Lower lobe of right lung (tissue), 2 donors: ENCODE data around the gene DUSP1. TPM values are rescaled to one million over a fixed set of nuclear protein-coding genes. Genes with fewer than 3 reads are reported as not detected.

ENCODE experiments used
- ATAC-seq, 2 donors: fragments of 200-7000 bp; cut with Tn5 transposase; one replicate each; pipeline ENCODE4 v1.9.1; 2020 to 2022; ENCODE audit warnings: mild to moderate bottlenecking in 2 of 2, moderate library complexity in 2 of 2
- DNase-seq: peaks from one replicate; pipeline ENCODE4 v3.0.0-alpha.2; 2020
- H3K27ac ChIP-seq: fragments of 200-600 bp; one replicate; pipeline ENCODE4 v1.8.0; 2022
- H3K27me3 ChIP-seq: fragments of 200-600 bp; one replicate; pipeline ENCODE4 v1.8.0; 2022; ENCODE audit warnings: low read depth
- H3K36me3 ChIP-seq: fragments of 200-600 bp; one replicate; pipeline ENCODE4 v1.8.0; 2022; ENCODE audit warnings: mild to moderate bottlenecking
- H3K4me1 ChIP-seq: fragments of 200-600 bp; one replicate; pipeline ENCODE4 v1.8.0; 2022
- H3K4me3 ChIP-seq: fragments of 200-600 bp; one replicate; pipeline ENCODE4 v1.8.0; 2022; ENCODE audit warnings: mild to moderate bottlenecking
- H3K9me3 ChIP-seq: fragments of 200-600 bp; one replicate; pipeline ENCODE4 v1.8.0; 2022
- intact Hi-C: fragments of 100-400 bp; cut with DNase I; formaldehyde crosslinking; loops from one replicate; pipeline ENCODE4 v1.11.0; 2022
- total RNA-seq: library from RNA; stranded (reverse); fragmentation: NEBNext Ultra II Directional; extraction: Animal tissue kit (Norgen Biotek cat#: 25700); gene quantifications from one replicate; pipeline ENCODE4 v1.2.1, GENCODE V29; 2021
- TF ChIP-seq, protein P1 (sequence below): fragments of 200-600 bp; IDR thresholded peaks from one replicate; pipeline ENCODE4 v1.8.0; 2022; ENCODE audit warnings: antibody characterized with exemption, mild to moderate bottlenecking
- donor health status: DM: no; HTN: yes; CAD: no; lungs with severe emphysema.

Gene DUSP1
- total RNA-seq, 1 donor from 2014 or later, result 367 TPM

DNA sequence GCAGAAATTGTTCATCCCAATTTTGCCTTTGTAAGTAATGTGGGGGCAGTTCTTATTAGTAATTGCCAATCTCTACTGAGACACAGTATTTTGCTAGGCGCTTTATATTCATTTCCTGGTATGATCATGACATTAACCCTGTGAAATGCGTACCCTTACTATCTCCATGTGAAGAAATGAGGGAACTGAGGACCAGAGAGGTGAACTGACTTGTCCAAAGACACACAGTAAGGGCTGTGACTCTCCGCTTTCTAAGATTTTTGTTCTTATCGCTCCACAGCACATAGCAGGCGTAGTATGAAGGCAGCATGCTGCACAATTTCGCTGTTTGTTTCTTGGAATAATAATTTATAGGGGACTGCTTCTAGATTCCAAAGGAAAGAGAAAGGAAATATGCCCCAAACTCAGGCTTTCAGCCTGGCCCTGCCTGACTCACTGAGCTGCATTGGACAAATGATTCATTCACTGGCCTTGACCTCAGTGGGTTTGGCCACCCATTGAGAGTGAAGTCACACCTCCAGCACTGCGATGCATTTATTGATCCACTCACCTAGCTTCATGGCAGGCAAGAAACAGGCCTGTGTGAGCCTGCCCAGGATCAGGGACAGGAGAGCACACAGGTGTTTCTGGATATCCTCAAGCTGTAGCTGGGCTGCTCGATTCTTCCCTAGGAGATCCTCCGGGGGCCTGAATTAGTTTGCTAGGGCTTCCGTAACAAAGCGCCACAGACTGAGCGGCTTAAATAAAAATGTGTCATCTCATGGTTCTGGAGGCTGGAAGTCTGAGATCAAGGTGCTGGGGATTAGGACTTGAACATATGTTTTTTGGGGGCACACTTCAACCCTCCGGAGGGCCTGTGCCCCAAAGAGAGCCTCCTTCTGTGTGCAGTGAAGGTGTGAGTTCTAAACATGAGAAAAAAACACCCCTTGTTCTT lies 7.2 kb upstream of the DUSP1 start:
- intact Hi-C loops, result no loop called here
- TF ChIP-seq, protein P1, sequence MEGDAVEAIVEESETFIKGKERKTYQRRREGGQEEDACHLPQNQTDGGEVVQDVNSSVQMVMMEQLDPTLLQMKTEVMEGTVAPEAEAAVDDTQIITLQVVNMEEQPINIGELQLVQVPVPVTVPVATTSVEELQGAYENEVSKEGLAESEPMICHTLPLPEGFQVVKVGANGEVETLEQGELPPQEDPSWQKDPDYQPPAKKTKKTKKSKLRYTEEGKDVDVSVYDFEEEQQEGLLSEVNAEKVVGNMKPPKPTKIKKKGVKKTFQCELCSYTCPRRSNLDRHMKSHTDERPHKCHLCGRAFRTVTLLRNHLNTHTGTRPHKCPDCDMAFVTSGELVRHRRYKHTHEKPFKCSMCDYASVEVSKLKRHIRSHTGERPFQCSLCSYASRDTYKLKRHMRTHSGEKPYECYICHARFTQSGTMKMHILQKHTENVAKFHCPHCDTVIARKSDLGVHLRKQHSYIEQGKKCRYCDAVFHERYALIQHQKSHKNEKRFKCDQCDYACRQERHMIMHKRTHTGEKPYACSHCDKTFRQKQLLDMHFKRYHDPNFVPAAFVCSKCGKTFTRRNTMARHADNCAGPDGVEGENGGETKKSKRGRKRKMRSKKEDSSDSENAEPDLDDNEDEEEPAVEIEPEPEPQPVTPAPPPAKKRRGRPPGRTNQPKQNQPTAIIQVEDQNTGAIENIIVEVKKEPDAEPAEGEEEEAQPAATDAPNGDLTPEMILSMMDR, result no peak
- H3K27ac ChIP-seq, result peak overlapping the region; percentile 100
- H3K36me3 ChIP-seq, result no peaks in the 10 kb centered on the region
- no peak overlapping the region for H3K4me3 ChIP-seq
- ATAC-seq (no peak), DNase-seq (no peak)
- H3K9me3 ChIP-seq, result no peaks in the 10 kb centered on the region
- no peaks in the 10 kb centered on the region for H3K27me3 ChIP-seq
- H3K4me1 ChIP-seq, result peaks cover 54% of the 10 kb centered on the region

DNA sequence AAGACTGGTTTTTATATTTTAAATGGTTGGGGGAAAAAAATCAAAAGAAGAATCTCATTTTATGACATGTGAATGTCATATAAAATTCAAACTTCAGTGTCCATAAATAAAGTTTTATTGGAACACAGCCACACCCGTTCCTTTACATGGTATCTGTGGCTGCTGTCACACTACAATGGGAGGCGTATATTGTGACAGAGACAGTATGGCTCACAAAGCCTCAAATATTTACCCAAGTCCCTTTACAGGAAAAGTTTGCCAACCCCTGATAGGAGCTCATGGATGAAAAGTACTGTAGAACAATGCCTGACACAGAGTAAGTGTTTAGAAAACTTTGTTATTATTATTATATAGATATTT lies 5.2 kb upstream of the DUSP1 start:
- Histone ChIP-seq H3K4me1 (peaks cover 72% of the 10 kb centered on the region), H3K27ac (peak overlapping the region; percentile 100), H3K36me3 (no peaks in the 10 kb centered on the region), H3K27me3 (no peaks in the 10 kb centered on the region), H3K4me3 (no peak overlapping the region), H3K9me3 (no peaks in the 10 kb centered on the region)
- TF ChIP-seq, protein P1, result no peak
- intact Hi-C loops, result no loop called here
- DNase-seq, result no peak
- ATAC-seq, result no peak

- H3K27me3 ChIP-seq, result no peaks in the 10 kb centered on the region
- H3K27ac ChIP-seq, result peak overlapping the region; percentile 100
- intact Hi-C loops, result no loop called here
- TF ChIP-seq, protein P1, result no peak
- no peaks in the 10 kb centered on the region for H3K9me3 ChIP-seq
- peaks cover 72% of the 10 kb centered on the region for H3K4me1 ChIP-seq
- no peak overlapping the region for H3K4me3 ChIP-seq
- H3K36me3 ChIP-seq, result no peaks in the 10 kb centered on the region
- ATAC-seq, result peak; percentile 26 to 56
- DNase-seq, result peak; percentile 93
Measured at GRCh38 chr5:172775326-172776234, 4.6 kb upstream of the DUSP1 start.

DNA sequence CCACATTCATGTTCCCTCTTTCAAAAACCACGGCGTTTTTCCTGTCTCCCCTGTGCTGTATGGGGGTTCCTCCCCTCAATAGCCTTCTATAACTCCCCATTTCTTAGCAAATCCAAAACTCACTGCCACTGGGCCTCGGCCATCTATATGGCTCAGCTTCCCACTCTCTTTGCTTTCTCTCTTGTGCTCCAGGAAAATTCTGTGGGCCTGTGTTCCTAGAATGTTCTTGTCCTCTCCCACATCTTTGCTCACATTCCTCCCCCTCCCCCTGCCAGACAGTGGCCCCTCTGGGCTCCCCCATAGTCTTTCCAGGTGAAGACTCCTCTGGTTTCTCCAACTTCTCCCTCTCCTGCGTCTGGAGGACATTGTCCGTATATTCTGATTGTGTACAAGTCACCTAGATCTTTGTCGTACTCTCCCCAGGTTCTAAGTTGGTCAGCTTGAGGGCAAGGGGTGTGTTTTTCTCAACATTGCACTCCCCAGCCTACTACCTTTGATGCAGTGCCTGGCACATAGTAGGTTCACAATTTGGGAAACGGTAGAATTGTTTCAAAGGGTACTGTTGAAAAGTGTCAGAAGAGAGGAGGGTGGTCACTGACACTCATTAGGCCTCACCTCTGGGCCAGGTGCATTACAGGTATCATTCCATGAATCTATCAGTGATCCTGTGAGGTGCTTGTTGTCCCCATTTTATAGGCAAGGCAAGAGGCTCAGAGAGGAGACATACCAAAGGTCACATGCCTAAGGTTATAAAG lies 3.7 kb upstream of the DUSP1 start:
- intact Hi-C loops, result no loop called here
- H3K9me3 ChIP-seq, result no peaks in the 10 kb centered on the region
- H3K36me3 ChIP-seq, result peaks cover 4% of the 10 kb centered on the region
- peak overlapping the region; percentile 100 for H3K27ac ChIP-seq
- no peaks in the 10 kb centered on the region for H3K27me3 ChIP-seq
- peaks cover 72% of the 10 kb centered on the region for H3K4me1 ChIP-seq
- DNase-seq (no peak), ATAC-seq (no peak)
- H3K4me3 ChIP-seq, result no peak overlapping the region
- TF ChIP-seq, protein P1, result no peak
